Measurements from ENCODE around the gene GPRC5D. TPM values are rescaled to one million over a fixed set of nuclear protein-coding genes. Genes with fewer than 3 reads are reported as not detected.

Gene GPRC5D
- total RNA-seq, 1 experiment from 2014 or later, result 0.33 TPM

DNA sequence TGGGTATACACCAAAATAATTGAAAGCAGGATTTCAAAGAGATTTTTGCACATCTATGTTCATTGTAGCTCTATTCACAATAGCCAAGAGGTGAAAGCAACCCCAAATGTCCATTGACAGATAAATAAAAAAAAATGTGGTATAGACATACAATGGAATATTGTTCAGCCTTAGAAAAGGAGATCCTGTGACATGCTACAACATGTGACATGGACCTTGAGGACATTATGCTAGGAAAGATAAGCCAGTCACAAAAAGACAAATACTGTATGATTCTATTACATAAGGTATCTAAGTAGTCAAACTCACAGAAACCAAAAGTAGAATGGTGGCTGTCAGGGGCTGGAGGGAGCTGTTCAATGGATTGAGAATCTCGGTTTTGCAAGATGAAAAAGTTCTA is 12.1 kb downstream of the GPRC5D start:
- Mint-ChIP-seq H3K27ac (no peak overlapping the region), H3K4me3 (no peak overlapping the region), H3K4me1 (no peaks in the 10 kb centered on the region), H3K36me3 (no peaks in the 10 kb centered on the region), H3K27me3 (ENCODE audit: low read depth) (no peaks in the 10 kb centered on the region), H3K9me3 (no peaks in the 10 kb centered on the region)
- DNase-seq (ENCODE audit: low spot score), result no peak
- no peak for ATAC-seq
- ChIA-PET POLR2A (no interaction called here), CTCF (no interaction called here)
- TF ChIP-seq ETV6 (CRISPR knock-in tag; IDR thresholded peaks at IDR 0.05) (no peak), ZNF416 (CRISPR knock-in tag; IDR thresholded peaks at IDR 0.05) (no peak), SMAD4 (CRISPR knock-in tag; IDR thresholded peaks at IDR 0.05) (no peak), E2F1 (CRISPR knock-in tag; IDR thresholded peaks at IDR 0.05) (no peak), ZNF423 (CRISPR knock-in tag; IDR thresholded peaks at IDR 0.05) (no peak), TP53 (CRISPR knock-in tag; IDR thresholded peaks at IDR 0.05) (no peak), JAZF1 (CRISPR knock-in tag; IDR thresholded peaks at IDR 0.05) (no peak), ZNF121 (CRISPR knock-in tag; IDR thresholded peaks at IDR 0.05) (no peak), ZNF232 (CRISPR knock-in tag; IDR thresholded peaks at IDR 0.05) (no peak), OVOL2 (CRISPR knock-in tag; IDR thresholded peaks at IDR 0.05; ENCODE audit: borderline replicate concordance) (no peak), FOXK1 (CRISPR knock-in tag; IDR thresholded peaks at IDR 0.05) (no peak), CREB1 (CRISPR knock-in tag; IDR thresholded peaks at IDR 0.05) (no peak)
- TF ChIP-seq, protein P1, sequence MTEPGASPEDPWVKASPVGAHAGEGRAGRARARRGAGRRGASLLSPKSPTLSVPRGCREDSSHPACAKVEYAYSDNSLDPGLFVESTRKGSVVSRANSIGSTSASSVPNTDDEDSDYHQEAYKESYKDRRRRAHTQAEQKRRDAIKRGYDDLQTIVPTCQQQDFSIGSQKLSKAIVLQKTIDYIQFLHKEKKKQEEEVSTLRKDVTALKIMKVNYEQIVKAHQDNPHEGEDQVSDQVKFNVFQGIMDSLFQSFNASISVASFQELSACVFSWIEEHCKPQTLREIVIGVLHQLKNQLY (CRISPR knock-in tag; IDR thresholded peaks at IDR 0.05), result no peak

DNA sequence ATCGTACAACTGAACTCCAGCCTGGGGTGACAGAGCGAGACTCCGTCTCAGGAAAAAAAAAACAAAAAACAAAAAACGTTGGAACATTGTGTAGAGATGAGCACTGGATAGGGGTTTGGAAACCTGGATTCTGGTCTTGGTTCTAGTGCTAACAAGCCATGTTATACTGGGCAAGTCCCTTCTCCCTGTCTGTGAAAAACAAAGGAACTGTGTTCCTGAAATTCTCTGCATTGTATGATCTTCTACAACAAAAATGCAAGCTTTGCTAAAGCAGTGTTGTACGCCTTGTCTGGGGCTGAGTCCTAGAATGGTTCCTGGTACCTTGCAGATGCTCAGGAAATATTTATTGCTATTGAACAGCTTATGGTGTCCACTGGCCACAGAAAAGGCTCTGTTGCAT is 13.4 kb downstream of the GPRC5D start:
- Mint-ChIP-seq H3K36me3 (no peaks in the 10 kb centered on the region), H3K4me3 (no peak overlapping the region), H3K4me1 (peaks cover 5% of the 10 kb centered on the region), H3K9me3 (no peaks in the 10 kb centered on the region), H3K27ac (no peak overlapping the region), H3K27me3 (ENCODE audit: low read depth) (no peaks in the 10 kb centered on the region; the same call in 1 of the 2 replicates)
- no peak for ATAC-seq
- CTCF ChIA-PET, result interaction anchor here (0.5 to 1.3 kb wide), 3 partner anchors 37 to 262 kb away, joined by 4 to 9 read pairs (median 4); no protein-coding TSS in a partner anchor
- POLR2A ChIA-PET, result no interaction called here
- no peak for DNase-seq (ENCODE audit: low spot score)
- TF ChIP-seq NFATC4 (CRISPR knock-in tag; IDR thresholded peaks at IDR 0.05) (no peak), CREM (CRISPR knock-in tag; IDR thresholded peaks at IDR 0.05) (no peak), HMGA2 (CRISPR knock-in tag; IDR thresholded peaks at IDR 0.05) (no peak), ZNF281 (CRISPR knock-in tag; IDR thresholded peaks at IDR 0.05) (no peak), AFF4 (CRISPR knock-in tag; IDR thresholded peaks at IDR 0.05; ENCODE audit: borderline replicate concordance) (no peak), ZNF219 (CRISPR knock-in tag; IDR thresholded peaks at IDR 0.05; ENCODE audit: borderline replicate concordance) (no peak), FOXP1 (CRISPR knock-in tag; IDR thresholded peaks at IDR 0.05; ENCODE audit: borderline replicate concordance) (no peak), E2F4 (CRISPR knock-in tag; IDR thresholded peaks at IDR 0.05; ENCODE audit: borderline replicate concordance, low read depth) (no peak), TP53 (CRISPR knock-in tag; IDR thresholded peaks at IDR 0.05) (no peak), TEAD1 (CRISPR knock-in tag; IDR thresholded peaks at IDR 0.05) (no peak), ZNF396 (CRISPR knock-in tag; IDR thresholded peaks at IDR 0.05; ENCODE audit: borderline replicate concordance) (no peak), TEAD4 (CRISPR knock-in tag; IDR thresholded peaks at IDR 0.05) (no peak)
- TF ChIP-seq, protein P2, sequence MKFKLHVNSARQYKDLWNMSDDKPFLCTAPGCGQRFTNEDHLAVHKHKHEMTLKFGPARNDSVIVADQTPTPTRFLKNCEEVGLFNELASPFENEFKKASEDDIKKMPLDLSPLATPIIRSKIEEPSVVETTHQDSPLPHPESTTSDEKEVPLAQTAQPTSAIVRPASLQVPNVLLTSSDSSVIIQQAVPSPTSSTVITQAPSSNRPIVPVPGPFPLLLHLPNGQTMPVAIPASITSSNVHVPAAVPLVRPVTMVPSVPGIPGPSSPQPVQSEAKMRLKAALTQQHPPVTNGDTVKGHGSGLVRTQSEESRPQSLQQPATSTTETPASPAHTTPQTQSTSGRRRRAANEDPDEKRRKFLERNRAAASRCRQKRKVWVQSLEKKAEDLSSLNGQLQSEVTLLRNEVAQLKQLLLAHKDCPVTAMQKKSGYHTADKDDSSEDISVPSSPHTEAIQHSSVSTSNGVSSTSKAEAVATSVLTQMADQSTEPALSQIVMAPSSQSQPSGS (CRISPR knock-in tag; IDR thresholded peaks at IDR 0.05; ENCODE audit: borderline replicate concordance, low read depth), result no peak
- TF ChIP-seq, protein P3, sequence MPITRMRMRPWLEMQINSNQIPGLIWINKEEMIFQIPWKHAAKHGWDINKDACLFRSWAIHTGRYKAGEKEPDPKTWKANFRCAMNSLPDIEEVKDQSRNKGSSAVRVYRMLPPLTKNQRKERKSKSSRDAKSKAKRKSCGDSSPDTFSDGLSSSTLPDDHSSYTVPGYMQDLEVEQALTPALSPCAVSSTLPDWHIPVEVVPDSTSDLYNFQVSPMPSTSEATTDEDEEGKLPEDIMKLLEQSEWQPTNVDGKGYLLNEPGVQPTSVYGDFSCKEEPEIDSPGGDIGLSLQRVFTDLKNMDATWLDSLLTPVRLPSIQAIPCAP (CRISPR knock-in tag; IDR thresholded peaks at IDR 0.05), result no peak

Measured in WTC11 (cell line).